ENCODE measurements around the gene CYB561.

Gene CYB561

DNA sequence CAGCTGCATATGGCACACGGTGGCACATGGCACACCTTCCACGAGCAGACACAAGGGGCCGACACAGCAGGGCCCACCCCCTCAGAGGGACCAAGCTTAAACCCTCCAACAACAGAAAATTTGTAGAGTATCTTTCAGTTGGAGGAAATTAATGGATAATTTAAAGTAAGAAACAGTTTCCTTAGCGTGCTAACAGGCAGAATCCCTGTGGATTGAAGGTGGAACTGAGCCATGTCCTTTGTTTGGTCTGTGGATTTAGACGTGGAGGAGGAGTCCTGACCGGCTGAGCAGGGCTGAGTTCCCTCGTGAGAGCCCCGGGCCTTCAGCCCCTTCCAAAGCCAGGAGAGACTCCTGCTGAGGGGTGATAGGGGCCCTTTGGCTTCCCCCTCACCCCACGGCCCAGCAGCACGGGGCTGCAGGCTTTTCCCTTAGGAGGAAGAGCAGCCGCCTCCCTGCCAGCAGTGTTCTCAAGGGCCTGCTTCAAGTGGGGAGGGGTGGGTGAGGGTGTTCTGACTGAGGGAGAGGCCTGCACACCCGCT lies 1.4 kb upstream of the CYB561 start:
- DNase-seq, result no peak

DNA sequence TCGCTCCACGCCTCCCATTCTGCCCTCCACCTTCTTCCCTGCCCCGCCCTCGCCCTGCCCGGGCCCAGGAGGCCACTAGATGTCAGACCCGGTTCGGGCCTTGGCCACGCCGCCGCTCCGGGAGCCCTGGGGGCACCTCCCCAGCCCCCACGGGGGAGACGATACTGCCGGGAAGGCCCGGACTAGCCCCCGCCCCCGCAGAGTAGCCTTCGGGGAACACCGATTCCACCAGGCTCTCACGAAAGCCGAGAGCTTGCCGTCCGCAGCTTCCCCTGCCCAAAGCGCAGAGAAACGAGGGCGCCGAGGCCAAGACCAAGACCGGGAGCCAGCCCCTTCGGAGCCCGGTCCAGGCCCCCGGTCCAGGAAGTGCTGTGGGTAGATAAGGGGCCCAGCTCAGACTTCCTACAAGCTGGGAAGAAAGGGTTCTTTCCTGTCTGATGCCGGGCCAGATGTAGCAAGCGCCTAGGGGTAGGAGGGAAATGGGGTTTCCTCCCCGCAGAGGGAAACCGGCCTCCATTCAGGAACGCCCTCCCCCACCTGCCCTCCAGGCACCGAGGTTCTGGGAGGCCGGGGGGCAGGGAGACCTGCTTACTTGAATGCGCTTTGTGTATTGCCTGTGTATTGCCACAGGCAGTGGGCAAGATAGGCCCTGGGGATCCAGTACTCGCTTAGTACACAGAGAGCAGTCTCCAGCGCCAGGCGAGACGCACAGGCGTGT lies 806 bp upstream of the CYB561 start:
- DNase-seq, result peak; percentile 35

DNA sequence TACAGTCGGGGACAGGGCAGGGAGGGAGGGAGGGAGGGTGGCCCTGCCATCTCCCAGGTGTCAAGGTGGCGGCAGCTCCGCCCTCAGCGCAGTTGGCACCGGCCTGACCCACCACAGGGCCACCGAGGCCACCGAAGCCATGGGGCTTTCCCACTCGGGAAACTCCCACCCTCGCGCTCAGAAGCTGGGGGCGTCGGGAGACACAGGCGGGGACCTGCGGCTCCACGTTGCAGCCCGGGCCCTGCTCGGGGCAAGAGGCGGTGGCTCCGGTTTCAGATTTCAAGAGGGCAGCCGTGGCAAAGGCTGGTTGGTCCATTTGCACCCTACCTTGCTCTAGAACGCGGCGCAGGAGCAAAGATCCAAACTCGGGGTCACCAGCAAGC lies 544 bp downstream of the CYB561 start:
- DNase-seq, result peak; percentile 56

DNA sequence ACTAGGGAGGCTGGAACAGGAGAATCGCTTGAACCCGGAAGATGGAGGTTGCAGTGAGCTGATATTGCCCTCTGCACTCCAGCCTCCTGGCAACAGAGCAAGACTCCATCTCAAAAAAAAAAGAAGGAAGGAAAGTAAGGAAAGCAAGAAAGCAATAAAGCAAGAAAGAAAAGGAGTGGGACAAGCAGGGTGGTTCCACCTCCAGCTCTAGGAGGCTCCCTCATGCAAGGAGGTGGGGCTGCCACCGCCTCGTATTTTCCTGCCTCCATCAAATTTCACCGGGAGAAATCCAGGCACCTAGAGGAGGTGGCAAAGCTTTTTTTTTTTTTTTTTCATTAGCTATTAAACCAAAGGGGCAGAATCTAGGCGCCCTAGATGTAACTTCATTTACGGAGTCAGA lies 1.0 kb downstream of the CYB561 start:
- DNase-seq, result no peak

DNA sequence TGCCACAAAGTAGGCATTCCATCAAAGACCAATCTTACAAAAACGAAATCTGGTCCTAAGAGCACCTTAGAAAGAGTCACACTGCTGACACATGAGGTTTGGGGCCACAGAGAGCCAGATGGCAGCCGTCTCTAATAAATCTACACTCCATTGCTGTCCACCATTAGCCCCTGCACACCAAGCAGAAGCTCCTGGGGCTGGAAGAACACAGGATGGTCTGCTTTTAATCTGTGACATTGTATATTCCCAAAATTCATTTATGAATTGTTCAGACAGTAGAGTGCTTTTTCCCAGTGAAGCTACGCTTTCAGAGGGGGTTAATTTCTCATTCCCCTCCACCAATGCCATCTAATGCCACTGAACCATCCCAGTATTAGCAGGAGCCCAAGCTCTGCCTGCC lies 1.6 kb downstream of the CYB561 start:
- DNase-seq, result no peak

DNA sequence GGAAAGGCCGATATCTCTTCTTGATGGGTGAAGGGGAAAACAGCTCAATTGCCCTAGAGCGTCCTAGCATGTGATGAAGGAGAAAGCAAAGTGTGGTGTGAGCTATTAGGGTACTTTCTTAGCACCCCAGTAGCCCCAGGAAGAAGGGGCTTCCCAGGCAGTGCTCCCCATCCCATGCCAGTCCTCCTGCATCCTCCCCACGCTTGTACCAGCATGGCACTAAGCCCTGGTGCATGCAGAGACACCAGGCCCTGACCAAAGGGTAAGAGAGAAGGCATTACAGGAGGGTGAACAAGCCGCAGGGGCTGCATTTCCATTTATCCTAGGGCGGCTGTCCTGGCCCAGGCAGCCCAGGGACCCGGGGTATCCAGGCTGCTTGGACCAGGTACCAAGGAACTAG lies 3.1 kb downstream of the CYB561 start:
- DNase-seq, result no peak

DNA sequence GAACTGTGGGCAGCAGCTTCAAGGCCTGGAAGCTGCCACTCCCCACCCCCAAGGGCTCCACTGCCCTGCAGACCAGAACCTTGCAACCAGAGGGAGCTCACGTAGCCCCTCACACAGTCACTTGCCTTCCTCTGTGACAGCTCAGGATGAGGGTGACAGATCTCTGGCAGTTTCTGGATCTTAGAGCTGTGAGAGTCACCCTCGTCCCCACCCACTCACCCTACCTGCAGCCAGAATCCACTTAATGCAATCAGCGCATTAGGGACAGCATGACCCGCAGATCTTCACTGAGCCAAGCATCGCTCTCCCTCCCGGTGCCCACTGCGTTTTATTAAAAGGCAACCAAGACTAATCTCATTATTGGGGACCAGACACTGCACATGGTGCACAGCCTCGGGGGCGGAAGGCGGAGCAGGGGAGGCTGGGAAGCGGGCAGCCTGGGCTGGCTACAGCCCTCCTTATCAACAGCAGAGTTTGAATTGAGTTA lies 3.5 kb downstream of the CYB561 start:
- DNase-seq, result no peak

DNA sequence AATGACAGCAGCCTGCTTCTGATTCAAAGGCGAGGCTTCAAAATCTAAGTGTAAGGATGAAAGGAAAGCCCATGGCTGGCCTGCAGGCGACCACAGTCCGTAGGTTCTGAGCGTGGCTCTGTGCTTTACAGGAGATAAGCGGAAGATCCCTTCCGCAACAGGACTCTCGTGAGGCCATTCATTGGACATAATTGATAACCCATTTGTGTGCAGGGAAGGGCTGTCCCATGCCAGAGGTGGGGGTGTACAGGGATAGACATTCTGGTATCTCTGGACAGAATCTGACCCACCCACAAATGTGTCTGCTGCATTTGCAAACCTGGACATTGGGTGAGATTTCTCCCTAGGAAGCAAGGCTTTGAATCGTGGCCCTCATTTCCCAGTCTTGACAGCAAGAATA lies 4.0 kb downstream of the CYB561 start:
- no peak for DNase-seq

DNA sequence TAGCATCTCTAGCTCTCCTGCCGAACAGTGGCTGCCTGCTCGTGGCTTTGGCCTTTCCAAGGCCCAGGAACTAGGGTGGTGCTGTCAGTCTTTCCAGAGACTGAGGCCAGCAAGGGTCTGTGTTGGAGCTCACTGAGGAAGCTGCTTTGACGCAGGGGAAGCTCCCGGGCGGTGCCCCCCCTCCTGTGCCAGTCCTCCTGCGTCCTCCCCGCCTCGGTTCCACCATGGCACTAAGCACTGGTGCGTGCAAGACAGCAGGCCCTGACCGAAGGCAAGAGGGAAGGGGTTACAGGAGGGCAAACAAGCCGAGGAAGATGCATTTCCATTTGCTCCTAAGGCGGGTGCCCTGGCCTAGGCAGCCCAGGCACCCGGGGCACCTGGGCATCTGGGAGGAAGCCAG lies 4.5 kb downstream of the CYB561 start:
- no peak for DNase-seq

DNA sequence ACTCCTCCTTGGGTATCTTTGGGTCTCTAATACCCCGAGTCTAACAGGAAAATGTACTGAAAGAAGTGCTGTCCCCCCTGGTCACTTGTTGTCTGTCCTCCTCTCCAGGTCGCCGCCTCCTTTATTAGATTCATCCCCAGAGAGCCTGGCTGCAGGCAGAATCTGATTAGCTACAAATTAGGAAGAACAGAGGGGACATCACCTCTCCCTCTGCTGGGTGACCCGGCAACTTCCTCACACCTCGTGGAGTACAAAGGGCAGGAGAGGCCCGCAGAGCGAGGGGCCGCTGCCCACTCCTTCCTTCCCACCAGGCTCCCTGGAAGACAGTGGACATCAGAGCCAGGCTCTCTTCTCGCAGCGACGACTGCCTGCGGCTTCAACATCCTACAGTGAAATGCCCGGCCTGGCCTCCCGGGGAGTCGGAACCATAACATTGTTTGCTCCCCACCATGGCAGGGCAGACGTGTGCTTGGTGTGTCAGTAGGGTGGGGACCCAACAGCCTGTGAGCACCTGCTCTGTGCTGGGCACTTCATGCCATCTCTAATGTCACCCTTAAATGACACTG lies 5.3 kb downstream of the CYB561 start:
- DNase-seq, result no peak

DNA sequence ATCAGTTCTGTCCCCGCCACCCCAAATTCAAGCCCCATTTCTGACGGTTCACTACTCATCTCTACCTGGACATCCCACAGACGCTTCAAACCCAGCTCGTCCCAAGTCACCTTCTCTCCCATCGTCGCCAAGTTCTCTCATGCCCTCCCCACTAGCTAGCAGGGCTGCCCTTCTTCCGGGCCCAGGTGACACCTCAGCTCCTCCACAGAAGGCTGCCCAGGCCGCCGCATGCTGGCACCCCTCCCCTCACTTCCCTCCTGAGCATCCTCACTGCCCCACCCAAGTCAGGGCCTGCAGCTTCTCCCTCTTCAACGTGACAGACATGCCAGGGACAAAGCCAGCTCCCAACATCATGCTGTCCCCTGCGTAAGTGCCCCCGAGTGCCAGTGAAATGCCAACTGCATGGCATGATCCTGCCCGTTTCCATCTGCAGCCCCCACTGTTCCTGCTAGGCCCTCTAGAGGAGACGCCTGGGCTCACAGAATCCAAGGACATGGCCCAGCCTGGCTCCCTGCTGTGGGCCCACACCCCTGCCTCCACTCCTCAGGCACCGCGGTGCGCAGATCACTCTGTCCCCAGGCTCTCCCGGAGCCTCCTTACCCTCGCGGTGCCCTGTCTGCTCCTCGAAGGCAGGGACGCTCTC lies 5.9 kb downstream of the CYB561 start:
- peak; percentile 42 for DNase-seq

DNA sequence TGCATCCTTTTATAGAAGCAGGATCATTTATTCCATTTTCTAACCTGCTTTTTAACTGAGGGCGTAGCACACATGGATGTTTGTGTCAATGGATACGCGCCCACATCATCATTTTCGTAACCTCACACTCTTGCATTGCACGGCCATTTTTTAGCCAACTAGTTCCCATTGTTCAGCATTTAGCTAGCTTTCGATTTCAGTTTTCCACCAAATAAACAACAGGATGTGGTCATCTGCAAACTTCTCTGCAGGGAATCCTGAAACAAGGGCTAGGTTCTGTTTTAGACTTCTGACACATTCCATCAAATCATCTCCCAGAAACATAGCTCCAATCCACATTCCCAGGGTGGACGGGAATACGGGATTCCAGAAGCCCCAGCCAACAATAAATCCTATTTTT lies 6.4 kb downstream of the CYB561 start:
- no peak for DNase-seq

DNA sequence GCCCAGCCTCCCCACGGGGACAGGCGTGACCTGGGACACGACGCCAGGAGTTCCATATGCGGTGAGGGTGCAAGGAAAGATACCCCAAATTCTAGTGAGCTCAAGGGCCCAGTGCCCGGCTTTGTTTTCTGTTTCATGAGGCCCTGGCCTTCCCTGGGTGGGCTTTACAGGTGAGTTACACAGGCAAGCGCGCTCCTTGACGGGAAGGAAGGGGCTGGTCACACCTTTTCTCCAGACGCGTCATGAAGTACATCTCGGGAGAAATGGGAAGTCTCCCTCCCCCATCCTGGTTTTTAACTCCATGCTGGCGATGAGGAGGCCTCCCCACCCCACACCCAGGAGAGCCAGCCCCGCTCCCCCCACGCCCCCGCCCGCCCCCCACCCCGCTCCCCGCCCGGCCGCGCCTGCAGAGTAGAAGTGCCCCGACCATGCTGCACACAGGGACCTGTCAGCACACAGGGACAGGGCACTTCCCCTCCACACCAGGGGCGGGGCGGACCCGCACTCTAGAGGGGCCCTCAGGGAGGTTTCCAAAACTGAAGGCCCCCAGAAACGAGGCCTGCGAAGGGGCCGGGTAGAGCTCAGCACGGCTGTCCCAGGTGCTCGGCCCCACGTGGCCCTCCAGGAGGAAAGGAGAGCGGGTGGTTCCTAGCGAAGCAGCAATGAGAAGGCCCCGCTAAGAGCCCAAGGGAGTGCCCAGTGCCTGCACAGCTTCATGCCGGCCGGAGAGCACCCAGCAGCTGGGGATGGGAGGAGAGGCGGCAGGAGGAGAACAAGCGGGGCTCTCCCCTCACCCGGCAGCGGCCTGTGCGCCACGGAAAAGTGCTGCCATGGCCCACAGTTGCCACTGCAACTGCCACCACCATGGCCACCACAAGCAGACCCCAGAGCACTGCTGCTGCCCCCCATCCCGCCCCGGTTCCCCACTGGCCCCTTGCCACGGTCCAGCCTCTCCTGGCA lies 7.7 kb downstream of the CYB561 start:
- DNase-seq, result no peak

DNA sequence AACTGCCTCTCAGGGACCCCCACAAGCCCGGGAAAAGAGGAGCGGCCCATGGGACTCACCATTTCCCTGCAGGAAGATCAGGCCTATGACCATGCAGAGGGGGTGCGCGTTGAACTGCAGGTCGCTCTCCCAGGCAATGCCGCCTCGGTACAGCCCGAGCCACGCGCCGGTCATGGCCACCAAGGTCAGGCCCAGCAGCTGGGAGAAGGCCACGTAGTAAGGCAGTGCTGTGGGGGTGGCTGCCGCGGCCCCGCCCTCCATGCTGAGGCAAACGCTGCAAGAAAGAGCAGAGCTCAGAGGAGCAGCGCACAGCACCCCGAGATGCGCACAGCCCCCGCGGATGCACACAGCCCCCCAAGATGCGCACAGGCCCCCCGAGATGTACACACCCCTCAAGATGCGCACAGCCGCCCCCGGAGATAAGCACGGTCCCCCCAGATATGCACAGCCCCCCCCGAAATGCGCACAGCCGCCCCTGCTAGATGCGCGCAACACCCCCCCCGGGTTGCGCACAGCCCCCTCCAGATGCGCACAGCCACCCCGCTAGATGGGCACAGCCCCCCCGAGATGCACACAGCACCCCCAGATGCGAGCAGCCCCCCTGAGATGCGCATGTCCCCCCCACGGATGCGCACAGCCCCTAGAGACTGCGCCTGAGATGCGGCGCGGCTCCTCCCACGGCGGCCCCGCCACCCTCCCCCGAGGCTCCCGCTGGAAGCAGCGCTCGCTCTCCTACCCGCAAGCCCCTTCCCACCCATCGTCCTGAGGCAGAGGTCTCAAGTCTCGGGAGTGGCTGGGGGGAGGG lies 8.6 kb downstream of the CYB561 start:
- DNase-seq, result no peak

DNA sequence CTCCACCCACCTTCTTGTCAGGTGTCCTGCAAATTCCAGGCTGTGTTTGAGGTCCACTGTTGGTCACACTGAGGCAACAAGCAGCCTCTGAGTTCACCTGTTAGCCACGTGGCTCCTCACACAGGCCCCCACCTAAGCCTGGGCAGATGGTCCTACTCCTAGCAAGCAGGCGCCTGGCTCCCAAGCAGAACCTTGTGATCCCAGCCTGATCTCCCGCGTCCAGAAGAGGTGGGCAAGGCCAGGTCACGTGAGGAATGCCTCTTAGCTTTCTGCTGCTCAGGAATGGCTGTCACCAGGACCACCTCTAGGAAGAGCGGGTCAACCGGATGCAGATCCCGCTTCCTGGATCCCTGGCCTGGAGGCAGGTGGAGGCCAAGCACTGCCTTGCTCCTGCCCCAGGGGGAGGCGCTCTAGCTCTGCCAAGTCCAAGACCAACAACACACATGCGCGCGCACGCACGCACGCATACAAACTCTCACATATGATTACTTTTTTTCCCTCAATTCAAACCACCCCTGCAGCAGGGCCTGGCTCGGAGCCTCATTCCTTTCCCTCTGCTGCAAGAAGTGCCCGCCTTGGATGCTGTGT lies 9.5 kb downstream of the CYB561 start:
- DNase-seq, result no peak

DNA sequence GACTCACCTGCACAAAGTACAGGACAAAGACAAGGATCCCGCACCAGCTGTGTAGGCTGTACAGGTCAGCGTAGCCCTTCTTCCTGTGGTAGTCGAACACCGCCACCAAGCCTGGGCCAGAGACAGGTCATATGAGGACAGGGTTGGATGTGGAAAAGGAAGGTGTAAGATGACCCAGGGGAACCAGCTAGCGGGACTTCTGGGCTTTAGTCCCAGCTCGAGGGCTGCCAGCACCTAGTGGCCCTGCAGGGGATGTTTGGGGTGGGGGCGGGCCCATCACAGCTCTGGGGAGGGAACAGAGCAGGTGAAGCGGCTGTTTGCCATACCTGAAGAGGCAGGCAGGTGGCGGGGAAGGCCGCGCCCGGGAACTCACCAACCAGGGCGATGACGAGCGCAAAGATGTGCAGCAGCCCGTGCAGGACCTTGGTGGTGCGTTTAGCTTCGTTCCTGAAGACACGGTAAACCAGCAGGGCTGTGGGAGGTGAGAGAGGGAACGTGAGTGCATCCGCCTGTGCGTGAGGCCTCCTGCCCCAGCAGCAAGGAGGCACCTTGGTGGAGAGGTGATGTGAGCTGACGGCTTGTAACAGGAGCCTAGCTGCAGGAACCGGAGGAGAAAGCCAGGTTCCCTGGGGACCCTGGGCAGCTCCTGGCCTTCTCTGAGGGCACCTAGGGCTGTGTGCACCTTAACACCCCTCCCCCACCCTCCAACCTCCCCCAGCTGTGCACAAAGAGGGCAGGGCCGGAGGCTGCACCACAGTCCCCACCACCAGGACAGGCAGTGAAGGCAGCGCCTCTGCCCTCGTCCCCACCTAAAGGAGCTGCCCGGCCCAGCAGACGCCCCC lies 10.2 kb downstream of the CYB561 start:
- DNase-seq, result no peak

DNA sequence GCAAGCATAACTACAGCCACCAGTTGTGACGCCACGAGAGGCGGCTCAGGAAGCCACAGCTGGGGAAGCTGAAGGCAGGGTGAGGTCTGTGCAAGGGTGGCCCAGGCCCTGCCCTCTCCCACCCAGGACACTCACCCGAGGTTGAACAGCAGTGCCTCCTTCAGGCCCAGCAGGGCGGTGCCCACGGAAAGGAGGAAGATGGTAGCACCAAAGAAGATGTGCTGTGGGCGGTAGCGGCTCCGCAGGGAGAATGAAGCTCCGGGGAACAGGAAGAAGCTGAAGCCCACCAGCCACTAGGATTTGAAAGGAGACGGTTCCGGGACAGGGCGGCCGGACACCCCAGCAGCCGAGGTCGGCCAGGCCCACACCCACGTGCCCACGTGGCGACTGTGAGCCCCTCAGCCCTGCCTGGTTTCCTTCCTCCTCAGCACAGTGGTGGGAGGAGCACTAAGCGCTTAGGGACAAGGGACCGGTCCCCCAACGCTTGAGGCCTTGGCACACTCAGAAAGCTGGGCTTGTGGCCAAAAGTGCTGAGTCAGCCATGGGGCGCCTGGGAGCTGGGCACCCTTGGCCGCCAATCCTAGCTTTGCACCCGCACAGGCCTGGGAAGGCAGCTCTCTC lies 11.0 kb downstream of the CYB561 start:
- peak; percentile 64 for DNase-seq

DNA sequence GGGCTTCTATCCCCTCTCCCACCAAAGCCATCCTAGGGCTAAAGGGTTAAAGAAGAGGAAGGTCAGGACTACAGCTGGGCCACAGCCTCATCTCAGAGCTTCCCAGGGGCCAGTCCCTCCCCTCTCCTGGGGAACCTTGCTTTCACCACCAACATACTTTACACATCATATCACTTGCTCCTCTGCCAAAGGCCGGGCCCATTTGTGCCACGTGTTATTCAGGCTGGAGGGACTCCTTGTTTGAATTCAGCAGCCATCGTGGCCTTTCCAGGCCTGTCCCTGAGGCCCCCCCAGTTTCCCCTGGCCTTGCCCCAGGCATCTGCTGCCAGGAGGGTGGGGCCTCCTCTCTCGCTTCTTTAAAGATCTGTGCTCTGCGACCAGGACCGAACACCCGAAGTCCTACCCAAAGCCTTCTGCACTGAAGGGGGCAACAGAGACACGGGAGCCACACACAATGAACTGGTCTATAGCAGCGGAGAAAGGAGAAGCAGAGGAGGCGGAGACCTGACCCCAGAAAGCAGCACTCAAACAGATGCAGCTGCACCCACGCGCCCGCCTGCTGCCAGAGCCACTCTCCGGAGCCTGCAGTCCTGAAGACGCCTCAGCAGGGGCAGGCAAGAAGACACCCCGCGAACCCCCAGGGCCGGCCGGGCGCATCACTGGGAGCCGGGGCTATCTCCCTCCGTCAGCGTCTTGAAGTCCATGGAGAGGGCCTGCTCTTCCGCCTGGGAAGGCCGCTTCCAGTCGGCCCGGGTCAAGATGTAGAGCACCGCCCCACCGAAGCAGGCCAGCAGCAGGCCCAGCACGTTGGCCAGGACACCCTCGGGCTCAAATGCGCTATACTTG lies 12.1 kb downstream of the CYB561 start:
- DNase-seq, result no peak

All from activated gamma-delta T cell treated with Interleukin-2 at 50 U/mL for 16 hours (primary cell).